GM12878 (cell line): Measurements from ENCODE around the gene ANKRD13D. TPM values are rescaled to one million over a fixed set of nuclear protein-coding genes. Genes with fewer than 3 reads are reported as not detected.
A peak's percentile ranks its signal among the peaks of the same experiment; 100 is the strongest.

Experiments used
- ATAC-seq: fragments of 200-7000 bp; cut with Tn5 transposase; 3 replicates; pipeline ENCODE4 v1.9.1; 2020; ENCODE audit warnings: mild to moderate bottlenecking, moderate library complexity
- BruUV-seq: library from RNA; stranded (reverse); fragments of 400-500 nt; replicated peaks from 2 replicates; lab custom pipeline; 2021; lab: Mats Ljungman, UMichigan
- CTCF ChIA-PET: fragments of 300-600 bp; sonication (Branson Sonifier 250); formaldehyde crosslinking; extraction: SDS; loops from one replicate; lab custom pipeline; 2021; ENCODE audit warnings: inconsistent platforms; lab: Yijun Ruan, JAX
- POLR2A ChIA-PET: fragments of 350-600 bp; formaldehyde crosslinking; extraction: SDS; loops from one replicate; lab custom pipeline; 2021; ENCODE audit warnings: inconsistent platforms; lab: Charles Lee
- RAD21 ChIA-PET: fragments of 300-600 bp; sonication (Branson Sonifier 250); formaldehyde crosslinking; loops from one replicate; lab custom pipeline; 2023; ENCODE audit warnings: antibody characterized with exemption; ENCODE audit not compliant: unreplicated experiment; lab: Charles Lee
- SMC1A ChIA-PET: fragments of 300-600 bp; sonication (Branson Sonifier 250); formaldehyde crosslinking; loops from one replicate; lab custom pipeline; 2023; ENCODE audit not compliant: unreplicated experiment, uncharacterized antibody; lab: Charles Lee
- DNase-seq: peaks from one replicate; pipeline ENCODE4 v3.0.0-alpha.2; 2011; ENCODE audit warnings: low read depth, low spot score
- FAIRE-seq: peaks from 3 replicates; lab custom pipeline; 2011; peaks lifted over from hg19 to GRCh38; lab: Jason Lieb, UNC
- H2AFZ ChIP-seq: 2 replicates; pipeline ENCODE4 v1.6.0; 2011; ENCODE audit warnings: low read depth, low read length, control low read depth; ENCODE audit not compliant: control insufficient read depth
- H3K27ac ChIP-seq: 2 replicates; pipeline ENCODE4 v1.5.1; 2011; ENCODE audit warnings: control low read depth; ENCODE audit not compliant: control insufficient read depth, insufficient read depth
- H3K27me3 ChIP-seq, 2 experiments: replicated peaks in 1 of 2; 2 replicates each; pipeline versions ENCODE4 v1.6.0 to v1.6.1; 2011; ENCODE audit warnings: low read length in 1 of 2; ENCODE audit not compliant: control insufficient read depth in 2 of 2, insufficient read depth in 2 of 2
- H3K36me3 ChIP-seq, 2 experiments: 2 replicates each; pipeline ENCODE4 v1.5.1; 2011; ENCODE audit warnings: low read length in 1 of 2; ENCODE audit not compliant: control insufficient read depth in 2 of 2, insufficient read depth in 2 of 2
- H3K4me1 ChIP-seq: 2 replicates; pipeline ENCODE4 v1.6.1; 2011; ENCODE audit warnings: mild to moderate bottlenecking, low read length, moderate library complexity, mixed read lengths; ENCODE audit not compliant: control insufficient read depth, insufficient read depth
- H3K4me2 ChIP-seq: 2 replicates; pipeline ENCODE4 v1.6.0; 2011; ENCODE audit warnings: control low read depth; ENCODE audit not compliant: control insufficient read depth, insufficient read depth
- H3K4me3 ChIP-seq: fragments of 200-600 bp; sonication (generic); 2 replicates; pipeline ENCODE4 v1.5.1; 2016
- H3K79me2 ChIP-seq: 2 replicates; pipeline ENCODE4 v1.6.0; 2011; ENCODE audit warnings: low read length; ENCODE audit not compliant: control insufficient read depth, insufficient read depth
- H3K9ac ChIP-seq: 2 replicates; pipeline ENCODE4 v1.8.0; 2011; ENCODE audit warnings: low read length, control low read depth, mixed read lengths; ENCODE audit not compliant: control insufficient read depth, insufficient read depth
- H3K9me3 ChIP-seq: replicated peaks from 3 replicates; pipeline ENCODE4 v1.5.1; 2011; ENCODE audit warnings: mild to moderate bottlenecking, low read length; ENCODE audit not compliant: control insufficient read depth, insufficient read depth
- H4K20me1 ChIP-seq: 2 replicates; pipeline ENCODE4 v1.6.0; 2011; ENCODE audit not compliant: control insufficient read depth, insufficient read depth
- BHLHE40 ChIP-seq, 2 experiments: fragments of 450-650 bp in 1 of 2; IDR thresholded peaks; 2 replicates each; pipeline ENCODE4 v1.6.1; 2011 to 2017; ENCODE audit warnings: low read depth in 2 of 2, borderline replicate concordance in 1 of 2, improper control_type of control experiment in 1 of 2, low read length in 1 of 2, mild to moderate bottlenecking in 1 of 2
- CBX3 ChIP-seq: fragments of 200-600 bp; sonication (generic); IDR thresholded peaks from 2 replicates; pipeline ENCODE4 v1.6.1; 2016; ENCODE audit warnings: low read depth, borderline replicate concordance
- EP300 ChIP-seq, 2 experiments: fragments of 150-350 bp in 1 of 2; IDR thresholded peaks; 2 replicates each; pipeline ENCODE4 v1.6.1; 2011 to 2012; ENCODE audit warnings: low read depth in 2 of 2, low read length in 2 of 2, borderline replicate concordance in 1 of 2, improper control_type of control experiment in 1 of 2, inconsistent platforms in 1 of 2; ENCODE audit not compliant: control insufficient read depth in 1 of 2
- GATAD2B ChIP-seq: fragments of 450-650 bp; conservative IDR thresholded peaks from 2 replicates; pipeline ENCODE4 v1.6.1; 2017; ENCODE audit warnings: low read depth, mild to moderate bottlenecking, moderate library complexity
- IKZF1 ChIP-seq: fragments of 450-650 bp; conservative IDR thresholded peaks from 2 replicates; pipeline ENCODE4 v1.6.1; 2017; ENCODE audit warnings: antibody characterized with exemption, mild to moderate bottlenecking
- LARP7 ChIP-seq: fragments of 450-650 bp; IDR thresholded peaks from 2 replicates; pipeline ENCODE4 v1.6.1; 2017; ENCODE audit warnings: mild to moderate bottlenecking
- NBN ChIP-seq: fragments of 450-650 bp; IDR thresholded peaks from 2 replicates; pipeline ENCODE4 v1.6.1; 2016
- NFXL1 ChIP-seq: fragments of 450-650 bp; IDR thresholded peaks from 2 replicates; pipeline ENCODE4 v1.6.1; 2017; ENCODE audit warnings: antibody characterized with exemption, mild to moderate bottlenecking, borderline replicate concordance
- NFYB ChIP-seq: IDR thresholded peaks from 2 replicates; pipeline ENCODE4 v1.6.1; 2011; ENCODE audit warnings: low read depth, mild to moderate bottlenecking, low read length, improper control_type of control experiment, moderate library complexity; ENCODE audit not compliant: insufficient read depth
- NR2F1 ChIP-seq: fragments of 450-650 bp; conservative IDR thresholded peaks from 2 replicates; pipeline ENCODE4 v1.6.1; 2017; ENCODE audit warnings: mild to moderate bottlenecking
- TARDBP ChIP-seq: IDR thresholded peaks from 2 replicates; pipeline ENCODE4 v1.6.1; 2016; ENCODE audit warnings: borderline replicate concordance
- ZBED1 ChIP-seq: IDR thresholded peaks from 2 replicates; pipeline ENCODE4 v1.6.1; 2016; ENCODE audit warnings: borderline replicate concordance
- ZNF207 ChIP-seq: fragments of 450-650 bp; IDR thresholded peaks from 2 replicates; pipeline ENCODE4 v1.6.1; 2014; ENCODE audit warnings: antibody characterized with exemption, mild to moderate bottlenecking, borderline replicate concordance
- ZNF274 ChIP-seq: IDR thresholded peaks from one replicate; pipeline ENCODE4 v1.8.0; 2011; ENCODE audit not compliant: insufficient read length, insufficient read depth
- WGBS: methylation state at CpG from one replicate; pipeline ENCODE4 v1.1.6; 2016; ENCODE audit warnings: low lambda C conversion rate; ENCODE audit not compliant: insufficient replicate concordance, insufficient coverage; ENCODE audit errors: missing lambda C conversion rate; 5-methylcytosine and 5-hydroxymethylcytosine counted together
- in situ Hi-C: fragments of 300-500 bp; cut with MboI; formaldehyde crosslinking; loops from 9 replicates; pipeline ENCODE4 v1.14.3; 2018; ENCODE audit warnings: mixed read lengths
- intact Hi-C: fragments of 100-400 bp; cut with micrococcal nuclease; formaldehyde crosslinking; loops from one replicate; pipeline ENCODE4 v1.14.2; 2022; ENCODE audit not compliant: unreplicated experiment
- polyA plus RNA-seq, 11 experiments: library from polyadenylated mRNA; depleted of rRNA in 4 of 11; unstranded in 6 of 11; stranded (reverse) in 5 of 11; fragments of >200 nt; fragmentation: Nextera tagmentation in 4 of 11; fragmentation: Illumina TruSeq in 1 of 11; extraction: Ambion mirVana in 4 of 11; extraction: Trizol in 1 of 11; gene quantifications; 1 replicate in 1 of 11; 2 replicates in 10 of 11; pipeline versions ENCODE4 v1.2.1 to v1.2.3, GENCODE V29; 2011 to 2016; ENCODE audit warnings: inconsistent platforms in 2 of 11, missing spikeins in 2 of 11, low read depth in 1 of 11
- total RNA-seq, 4 experiments: library from RNA; depleted of rRNA in 3 of 4; stranded (reverse); fragments of >200 nt in 3 of 4; fragmentation: Illumina TruSeq in 1 of 4; extraction: Trizol in 1 of 4; gene quantifications; 2 replicates each; pipeline versions ENCODE4 v1.2.1 to v1.2.3, GENCODE V29; 2013 to 2021
- TF ChIP-seq, protein P1 (sequence below): fragments of 450-650 bp; formaldehyde crosslinking; IDR thresholded peaks from 2 replicates; pipeline ENCODE4 v1.5.0; 2022; ENCODE audit warnings: mild to moderate bottlenecking, missing genetic modification characterization
- TF ChIP-seq, protein P2 (sequence below): IDR thresholded peaks from 2 replicates; pipeline ENCODE4 v1.6.1; 2011; ENCODE audit warnings: borderline replicate concordance, low read depth, mild to moderate bottlenecking, moderate library complexity, low read length; ENCODE audit not compliant: insufficient read depth, poor library complexity, severe bottlenecking

ANKRD13D gene
- total and polyA plus RNA-seq, 10 of the 15 experiments (the other 5 are each of a cell fraction or from before 2014, with no cell fraction given): 2.0 to 56.2 (median 21.4) TPM

DNA sequence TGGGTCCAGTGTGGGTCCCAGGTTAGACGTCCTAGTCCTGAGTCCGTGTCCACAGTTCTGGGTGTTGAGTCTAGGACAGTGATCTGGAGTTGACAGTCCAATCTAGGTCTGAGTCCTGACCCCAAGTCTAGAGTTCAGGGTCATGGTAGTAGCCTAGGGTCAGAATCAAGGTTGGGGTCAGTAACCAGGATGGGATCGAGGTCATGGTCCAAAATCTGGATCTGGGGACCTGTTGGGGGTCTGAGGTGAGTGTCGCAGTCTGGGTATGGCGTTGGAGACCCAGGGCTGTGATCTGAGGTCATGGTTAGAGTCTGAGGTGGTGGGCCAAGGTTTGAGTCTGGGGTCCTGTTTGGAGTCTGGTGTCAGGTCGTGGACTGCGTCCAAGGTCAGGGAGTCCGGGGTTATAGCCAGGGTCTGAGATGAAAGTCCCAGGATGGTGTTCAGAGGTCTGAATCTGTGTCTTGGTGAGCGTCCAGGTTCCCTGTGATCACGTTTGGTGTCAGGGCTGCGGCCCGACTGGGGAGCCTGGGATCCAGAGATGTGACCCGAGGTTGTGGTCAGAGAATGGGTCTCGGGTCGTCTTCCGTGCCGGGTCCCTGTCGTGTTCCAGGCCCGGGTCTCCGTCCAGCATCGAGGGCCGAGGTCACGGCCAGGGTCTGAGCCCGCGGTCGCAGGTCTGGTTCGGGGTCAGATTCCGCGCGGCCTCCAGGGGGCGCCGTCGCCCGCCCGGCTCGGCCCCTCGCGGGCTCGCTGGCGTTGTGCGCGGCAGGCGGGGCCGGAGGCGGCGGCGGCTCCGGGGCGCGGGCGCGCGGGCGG, 23.3 kb upstream of the ANKRD13D start:
- H3K4me1 ChIP-seq: peaks cover 36% of the 10 kb centered on the region
- intact Hi-C loops (loop anchor here (10.0 kb wide), 1 partner anchor 219 kb away; the partner anchor contains the start of gene AIP), in situ Hi-C loops (no loop called here)
- ChIA-PET SMC1A (interaction anchor here (1.1 to 2.7 kb wide), 3 partner anchors 12 to 51 kb away, joined by 3 to 20 read pairs (median 5); no protein-coding TSS in a partner anchor), CTCF (interaction anchor here (0.9 to 4.9 kb wide), 8 partner anchors 12 to 116 kb away, joined by 4 to 151 read pairs (median 20); partner anchors contain the start of gene ANKRD13D), RAD21 (interaction anchor here (0.6 to 4.9 kb wide), 8 partner anchors 12 to 185 kb away, joined by 3 to 69 read pairs (median 6); partner anchors contain the start of gene ANKRD13D), POLR2A (interaction anchor here (0.5 to 4.8 kb wide), 6 partner anchors 12 to 172 kb away, joined by 6 to 46 read pairs (median 24); partner anchors contain the start of genes ANKRD13D and POLD4)
- peak; percentile 54 for ATAC-seq
- BruUV-seq: no TSS peak
- peaks cover 47% of the 10 kb centered on the region for H3K79me2 ChIP-seq
- H3K36me3 ChIP-seq: peaks cover 0 to 3% of the 10 kb centered on the region in 2 experiments; a peak in 1 of 4 replicates
- no peak for FAIRE-seq
- H4K20me1 ChIP-seq: no peaks in the 10 kb centered on the region
- peak overlapping the region; percentile 61 for H3K4me2 ChIP-seq
- DNase-seq: no peak
- H3K27ac ChIP-seq: 0 out of 2 replicates have a peak overlapping the region, but pooled peaks have one; percentile 33
- H2AFZ ChIP-seq: peak overlapping the region; percentile 86
- no peaks in the 10 kb centered on the region for H3K27me3 ChIP-seq
- 12% methylated on average over 32 of the region's 54 CpGs for WGBS
- no peaks in the 10 kb centered on the region for H3K9me3 ChIP-seq
- H3K4me3 ChIP-seq: no peak overlapping the region
- H3K9ac ChIP-seq: peak overlapping the region; percentile 36; the same call in 1 of the 2 replicates
- TF ChIP-seq, protein P1, sequence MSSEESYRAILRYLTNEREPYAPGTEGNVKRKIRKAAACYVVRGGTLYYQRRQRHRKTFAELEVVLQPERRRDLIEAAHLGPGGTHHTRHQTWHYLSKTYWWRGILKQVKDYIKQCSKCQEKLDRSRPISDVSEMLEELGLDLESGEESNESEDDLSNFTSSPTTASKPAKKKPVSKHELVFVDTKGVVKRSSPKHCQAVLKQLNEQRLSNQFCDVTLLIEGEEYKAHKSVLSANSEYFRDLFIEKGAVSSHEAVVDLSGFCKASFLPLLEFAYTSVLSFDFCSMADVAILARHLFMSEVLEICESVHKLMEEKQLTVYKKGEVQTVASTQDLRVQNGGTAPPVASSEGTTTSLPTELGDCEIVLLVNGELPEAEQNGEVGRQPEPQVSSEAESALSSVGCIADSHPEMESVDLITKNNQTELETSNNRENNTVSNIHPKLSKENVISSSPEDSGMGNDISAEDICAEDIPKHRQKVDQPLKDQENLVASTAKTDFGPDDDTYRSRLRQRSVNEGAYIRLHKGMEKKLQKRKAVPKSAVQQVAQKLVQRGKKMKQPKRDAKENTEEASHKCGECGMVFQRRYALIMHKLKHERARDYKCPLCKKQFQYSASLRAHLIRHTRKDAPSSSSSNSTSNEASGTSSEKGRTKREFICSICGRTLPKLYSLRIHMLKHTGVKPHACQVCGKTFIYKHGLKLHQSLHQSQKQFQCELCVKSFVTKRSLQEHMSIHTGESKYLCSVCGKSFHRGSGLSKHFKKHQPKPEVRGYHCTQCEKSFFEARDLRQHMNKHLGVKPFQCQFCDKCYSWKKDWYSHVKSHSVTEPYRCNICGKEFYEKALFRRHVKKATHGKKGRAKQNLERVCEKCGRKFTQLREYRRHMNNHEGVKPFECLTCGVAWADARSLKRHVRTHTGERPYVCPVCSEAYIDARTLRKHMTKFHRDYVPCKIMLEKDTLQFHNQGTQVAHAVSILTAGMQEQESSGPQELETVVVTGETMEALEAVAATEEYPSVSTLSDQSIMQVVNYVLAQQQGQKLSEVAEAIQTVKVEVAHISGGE (CRISPR knock-in tag): no peak
- TF ChIP-seq BHLHE40 (IDR thresholded peaks at IDR 0.05; ENCODE audit: borderline replicate concordance in 1 of 2, low read depth in 2 of 2, low read length in 1 of 2): peak; percentile 28 to 73; a peak in 2 of 4 replicates
- no peak for TF ChIP-seq ZBED1
- peak; percentile 63 for TF ChIP-seq LARP7
- no peak for TF ChIP-seq NFXL1
- TF ChIP-seq NR2F1: peak; percentile 100
- no peak for TF ChIP-seq NFYB
- peak; percentile 46; the same call in 1 of the 2 replicates for TF ChIP-seq NBN
- peak; percentile 89 for TF ChIP-seq GATAD2B
- TF ChIP-seq EP300 (IDR thresholded peaks at IDR 0.05; ENCODE audit: borderline replicate concordance in 1 of 2, control insufficient read depth in 1 of 2, low read depth in 2 of 2, low read length in 2 of 2): no peak
- 0 out of 2 replicates have a peak, but pooled peaks have one; percentile 32 for TF ChIP-seq IKZF1
- TF ChIP-seq CBX3: no peak
- TF ChIP-seq ZNF274: no peak
- TF ChIP-seq, protein P2, sequence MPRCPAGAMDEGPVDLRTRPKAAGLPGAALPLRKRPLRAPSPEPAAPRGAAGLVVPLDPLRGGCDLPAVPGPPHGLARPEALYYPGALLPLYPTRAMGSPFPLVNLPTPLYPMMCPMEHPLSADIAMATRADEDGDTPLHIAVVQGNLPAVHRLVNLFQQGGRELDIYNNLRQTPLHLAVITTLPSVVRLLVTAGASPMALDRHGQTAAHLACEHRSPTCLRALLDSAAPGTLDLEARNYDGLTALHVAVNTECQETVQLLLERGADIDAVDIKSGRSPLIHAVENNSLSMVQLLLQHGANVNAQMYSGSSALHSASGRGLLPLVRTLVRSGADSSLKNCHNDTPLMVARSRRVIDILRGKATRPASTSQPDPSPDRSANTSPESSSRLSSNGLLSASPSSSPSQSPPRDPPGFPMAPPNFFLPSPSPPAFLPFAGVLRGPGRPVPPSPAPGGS: no peak
- no peak for TF ChIP-seq TARDBP
- TF ChIP-seq ZNF207: peak; percentile 46; the same call in 1 of the 2 replicates
